WTC11 (cell line): ENCODE data around the gene BTBD9. TPM values are rescaled to one million over a fixed set of nuclear protein-coding genes. Genes with fewer than 3 reads are reported as not detected.

Experiments
- ATAC-seq: fragments of 200-7000 bp; cut with Tn5 transposase; 2 replicates; pipeline ENCODE4 v1.10.0; 2021; ENCODE audit warnings: mild to moderate bottlenecking, moderate library complexity
- CTCF ChIA-PET: fragments of 300-600 bp; sonication (Branson Sonifier 250); formaldehyde crosslinking; loops from one replicate; lab custom pipeline; 2021; ENCODE audit warnings: antibody characterized with exemption; lab: Charles Lee
- POLR2A ChIA-PET: fragments of 350-600 bp; sonication (Branson Sonifier 250); formaldehyde crosslinking; loops from one replicate; lab custom pipeline; 2021; ENCODE audit warnings: antibody characterized with exemption; lab: Charles Lee
- DNase-seq: peaks from one replicate; pipeline ENCODE4 v3.0.0; 2021; ENCODE audit warnings: low spot score
- H3K27ac Mint-ChIP-seq: 2 replicates; pipeline ENCODE4 v1.8.0; 2021; ENCODE audit warnings: mixed read lengths
- H3K27me3 Mint-ChIP-seq: 2 replicates; pipeline ENCODE4 v1.8.0; 2021; ENCODE audit warnings: low read depth, mild to moderate bottlenecking, moderate library complexity, mixed read lengths
- H3K36me3 Mint-ChIP-seq: 2 replicates; pipeline ENCODE4 v1.8.0; 2021; ENCODE audit warnings: mixed read lengths
- H3K4me1 Mint-ChIP-seq: 2 replicates; pipeline ENCODE4 v1.8.0; 2022; ENCODE audit warnings: mixed read lengths
- H3K4me3 Mint-ChIP-seq: 2 replicates; pipeline ENCODE4 v1.8.0; 2021; ENCODE audit warnings: mild to moderate bottlenecking, moderate library complexity, mixed read lengths
- H3K9me3 Mint-ChIP-seq: 2 replicates; pipeline ENCODE4 v1.8.0; 2021; ENCODE audit warnings: mixed read lengths
- ATF2 ChIP-seq: sonication (generic); formaldehyde crosslinking; IDR thresholded peaks from 2 replicates; pipeline ENCODE4 v1.8.1; 2022; ENCODE audit warnings: low read depth, missing genetic modification reagents, borderline replicate concordance
- ETV6 ChIP-seq: sonication (generic); formaldehyde crosslinking; IDR thresholded peaks from 2 replicates; pipeline ENCODE4 v1.8.1; 2022; ENCODE audit warnings: mild to moderate bottlenecking, missing genetic modification reagents
- FOXJ3 ChIP-seq: sonication (generic); formaldehyde crosslinking; IDR thresholded peaks from 2 replicates; pipeline ENCODE4 v1.9.0; 2021; ENCODE audit warnings: missing genetic modification reagents, mild to moderate bottlenecking, borderline replicate concordance
- FOXK1 ChIP-seq: sonication (generic); formaldehyde crosslinking; IDR thresholded peaks from 2 replicates; pipeline ENCODE4 v1.8.0; 2022; ENCODE audit warnings: mild to moderate bottlenecking, moderate library complexity, missing genetic modification reagents
- HMGA2 ChIP-seq: fragments of 250-450 bp; sonication (Bioruptor Pico); IDR thresholded peaks from 2 replicates; pipeline ENCODE4 v1.4.0; 2021; ENCODE audit warnings: mild to moderate bottlenecking, moderate library complexity
- IRF1 ChIP-seq: sonication (generic); formaldehyde crosslinking; IDR thresholded peaks from 2 replicates; pipeline ENCODE4 v1.8.0; 2023; ENCODE audit warnings: missing genetic modification reagents
- IRF2 ChIP-seq: sonication (generic); formaldehyde crosslinking; IDR thresholded peaks from 2 replicates; pipeline ENCODE4 v1.8.0; 2022; ENCODE audit warnings: low read depth, missing genetic modification reagents, borderline replicate concordance
- JUN ChIP-seq: sonication (generic); formaldehyde crosslinking; IDR thresholded peaks from 2 replicates; pipeline ENCODE4 v1.8.0; 2023; ENCODE audit warnings: mild to moderate bottlenecking, missing genetic modification reagents
- MAX ChIP-seq: sonication (generic); formaldehyde crosslinking; IDR thresholded peaks from 2 replicates; pipeline ENCODE4 v1.8.0; 2022; ENCODE audit warnings: mild to moderate bottlenecking, missing genetic modification reagents
- MLX ChIP-seq: sonication (generic); formaldehyde crosslinking; IDR thresholded peaks from 2 replicates; pipeline ENCODE4 v1.8.1; 2023; ENCODE audit warnings: mild to moderate bottlenecking, missing genetic modification reagents, moderate library complexity
- NFE2L1 ChIP-seq: sonication (generic); formaldehyde crosslinking; IDR thresholded peaks from 2 replicates; pipeline ENCODE4 v1.8.1; 2023; ENCODE audit warnings: missing genetic modification reagents
- NR3C1 ChIP-seq: sonication (generic); formaldehyde crosslinking; conservative IDR thresholded peaks from 2 replicates; pipeline ENCODE4 v1.8.1; 2023; ENCODE audit warnings: low read depth, mild to moderate bottlenecking, missing genetic modification reagents
- OVOL2 ChIP-seq: fragments of 250-450 bp; sonication (Bioruptor Pico); IDR thresholded peaks from 2 replicates; pipeline ENCODE4 v1.9.0; 2021; ENCODE audit warnings: mild to moderate bottlenecking, borderline replicate concordance
- SOX15 ChIP-seq: fragments of 250-450 bp; sonication (Bioruptor Pico); IDR thresholded peaks from 2 replicates; pipeline ENCODE4 v1.9.0; 2021; ENCODE audit warnings: mild to moderate bottlenecking
- STAT6 ChIP-seq: sonication (generic); formaldehyde crosslinking; conservative IDR thresholded peaks from 2 replicates; pipeline ENCODE4 v1.8.1; 2023; ENCODE audit warnings: mild to moderate bottlenecking, low read depth, missing genetic modification reagents, moderate library complexity
- TEAD1 ChIP-seq: sonication (generic); formaldehyde crosslinking; IDR thresholded peaks from 2 replicates; pipeline ENCODE4 v1.8.0; 2022; ENCODE audit warnings: mild to moderate bottlenecking, missing genetic modification reagents
- TEAD4 ChIP-seq: sonication (generic); formaldehyde crosslinking; IDR thresholded peaks from 2 replicates; pipeline ENCODE4 v1.8.0; 2022; ENCODE audit warnings: mild to moderate bottlenecking, missing genetic modification reagents
- ZBTB43 ChIP-seq: sonication (generic); formaldehyde crosslinking; IDR thresholded peaks from 2 replicates; pipeline ENCODE4 v1.8.1; 2023; ENCODE audit warnings: mild to moderate bottlenecking, missing genetic modification reagents
- ZNF121 ChIP-seq: sonication (generic); formaldehyde crosslinking; IDR thresholded peaks from 2 replicates; pipeline ENCODE4 v1.8.0; 2023; ENCODE audit warnings: missing genetic modification reagents
- ZNF317 ChIP-seq: sonication (generic); formaldehyde crosslinking; IDR thresholded peaks from 2 replicates; pipeline ENCODE4 v1.8.1; 2023; ENCODE audit warnings: low read depth, mild to moderate bottlenecking, moderate library complexity, missing genetic modification reagents, borderline replicate concordance
- ZNF423 ChIP-seq: fragments of 250-450 bp; sonication (Bioruptor Pico); IDR thresholded peaks from 2 replicates; pipeline ENCODE4 v2.1.2; 2022; ENCODE audit warnings: mild to moderate bottlenecking, moderate library complexity
- ZNF512 ChIP-seq: sonication (generic); formaldehyde crosslinking; IDR thresholded peaks from 2 replicates; pipeline ENCODE4 v1.8.1; 2022; ENCODE audit warnings: missing genetic modification reagents, borderline replicate concordance
- ZNF532 ChIP-seq: fragments of 250-450 bp; sonication (Bioruptor Pico); IDR thresholded peaks from 2 replicates; pipeline ENCODE4 v1.9.0; 2021; ENCODE audit warnings: mild to moderate bottlenecking, borderline replicate concordance
- total RNA-seq: library from RNA; stranded (reverse); gene quantifications from 3 replicates; pipeline ENCODE4 v1.2.3, GENCODE V29; 2021

The BTBD9 gene
- total RNA-seq, 1 experiment from 2014 or later, result 4.2 TPM

GRCh38 chr6:38564301-38564700 is 75.4 kb downstream of the BTBD9 start (continued):
- TF ChIP-seq ZNF512 (CRISPR knock-in tag) (no peak), NR3C1 (no peak), ZNF532 (CRISPR knock-in tag) (no peak)
- TF ChIP-seq, all 79 proteins: peak for 0

GRCh38 chr6:38555606-38556005 is 84.1 kb downstream of the BTBD9 start:
- no peak for ATAC-seq
- ChIA-PET CTCF (no interaction called here), POLR2A (no interaction called here)
- H3K27me3 Mint-ChIP-seq, result no peaks in the 10 kb centered on the region
- no peak overlapping the region for H3K27ac Mint-ChIP-seq
- no peaks in the 10 kb centered on the region for H3K9me3 Mint-ChIP-seq
- DNase-seq, result no peak
- no peak overlapping the region for H3K4me3 Mint-ChIP-seq
- no peaks in the 10 kb centered on the region for H3K4me1 Mint-ChIP-seq
- no peaks in the 10 kb centered on the region for H3K36me3 Mint-ChIP-seq
- TF ChIP-seq IRF1 (CRISPR knock-in tag), result no peak
- no peak for TF ChIP-seq ZNF121
- no peak for TF ChIP-seq STAT6 (CRISPR knock-in tag)
- no peak for TF ChIP-seq ZNF423 (CRISPR knock-in tag)
- TF ChIP-seq TEAD4 (CRISPR knock-in tag), result no peak
- TF ChIP-seq SOX15 (CRISPR knock-in tag), result no peak
- no peak for TF ChIP-seq FOXJ3 (CRISPR knock-in tag)
- TF ChIP-seq TEAD1, result no peak
- no peak for TF ChIP-seq FOXK1
- no peak for TF ChIP-seq MLX (CRISPR knock-in tag)
- no peak for TF ChIP-seq ATF2 (CRISPR knock-in tag)
- TF ChIP-seq JUN (CRISPR knock-in tag), result no peak
- no peak for TF ChIP-seq IRF2 (CRISPR knock-in tag)
- TF ChIP-seq MAX (CRISPR knock-in tag), result no peak
- no peak for TF ChIP-seq HMGA2
- no peak for TF ChIP-seq OVOL2
- no peak for TF ChIP-seq NFE2L1
- no peak for TF ChIP-seq ZBTB43
- TF ChIP-seq ETV6 (CRISPR knock-in tag), result no peak
- TF ChIP-seq ZNF317 (CRISPR knock-in tag), result no peak
